Cardiac muscle cell (in vitro differentiated cells and primary cell): ENCODE data around the gene NADK. TPM values are rescaled to one million over a fixed set of nuclear protein-coding genes. Genes with fewer than 3 reads are reported as not detected.

Source experiments
- DNase-seq, 2 donors: peaks; one replicate each; pipeline versions ENCODE4 v3.0.0 to v3.0.0-alpha.2; 2010 to 2017; ENCODE audit warnings: low read depth in 1 of 2, low spot score in 1 of 2
- H3K27ac ChIP-seq: fragments of 200-600 bp; sonication (generic); 2 replicates; pipeline ENCODE4 v1.5.1; 2016
- H3K27me3 ChIP-seq: fragments of 200-600 bp; sonication (generic); 2 replicates; pipeline ENCODE4 v1.6.0; 2016; ENCODE audit warnings: control low read depth
- H3K36me3 ChIP-seq: fragments of 200-600 bp; sonication (generic); 2 replicates; pipeline ENCODE4 v1.5.1; 2016; ENCODE audit warnings: control low read depth
- H3K4me1 ChIP-seq: fragments of 200-600 bp; sonication (generic); 2 replicates; pipeline ENCODE4 v1.8.1; 2017; ENCODE audit warnings: low read depth, mild to moderate bottlenecking, mixed run types
- H3K4me3 ChIP-seq: fragments of 200-600 bp; sonication (generic); 2 replicates; pipeline ENCODE4 v1.5.1; 2016; ENCODE audit warnings: mild to moderate bottlenecking
- H3K9me3 ChIP-seq: fragments of 200-600 bp; sonication (generic); 2 replicates; pipeline ENCODE4 v1.5.1; 2017; ENCODE audit warnings: low read depth, mild to moderate bottlenecking, control low read depth
- polyA plus RNA-seq: library from polyadenylated mRNA; unstranded; fragments of >200 nt; fragmentation: Nextera tagmentation; extraction: Ambion mirVana; gene quantifications from 2 replicates; pipeline ENCODE4 v1.2.1, GENCODE V29; 2016
- total RNA-seq: library from RNA; depleted of rRNA; stranded (reverse); fragments of >200 nt; gene quantifications from 2 replicates; pipeline ENCODE4 v1.2.3, GENCODE V29; 2016
- TF ChIP-seq, protein P1 (sequence below): IDR thresholded peaks from 2 replicates; pipeline ENCODE4 v1.5.1; 2012; ENCODE audit warnings: low read depth, mild to moderate bottlenecking, low read length

The NADK gene
- 49.2 and 71.2 TPM in 2 replicates for total RNA-seq
- 42.7 and 45.2 TPM in 2 replicates for polyA plus RNA-seq

GRCh38 chr1:1777950-1778662, at the start of gene NADK:
TSS of gene NADK (minus strand) at chr1:1778470. CDS start at chr1:1765406, 13,064 bp downstream.
- peak within 1 kb of the TSS; percentile 71 for H3K4me3 ChIP-seq
- peak; percentile 63 to 82 for DNase-seq
- peaks cover 20% of the 10 kb centered on the region for H3K4me1 ChIP-seq

GRCh38 chr1:1827089-1827848, 49.0 kb upstream of the NADK start:
- no peaks in the 10 kb centered on the region for H3K9me3 ChIP-seq
- peaks cover 22% of the 10 kb centered on the region for H3K36me3 ChIP-seq
- peak overlapping the region; percentile 68 for H3K27ac ChIP-seq

More at GRCh38 chr1:1777950-1778662, at the start of gene NADK:
- Histone ChIP-seq H3K9me3 (no peaks in the 10 kb centered on the region), H3K27ac (peak within 1 kb of the TSS; percentile 84), H3K27me3 (no peaks in the 10 kb centered on the region), H3K36me3 (no peaks in the 10 kb centered on the region)
- TF ChIP-seq, protein P1, sequence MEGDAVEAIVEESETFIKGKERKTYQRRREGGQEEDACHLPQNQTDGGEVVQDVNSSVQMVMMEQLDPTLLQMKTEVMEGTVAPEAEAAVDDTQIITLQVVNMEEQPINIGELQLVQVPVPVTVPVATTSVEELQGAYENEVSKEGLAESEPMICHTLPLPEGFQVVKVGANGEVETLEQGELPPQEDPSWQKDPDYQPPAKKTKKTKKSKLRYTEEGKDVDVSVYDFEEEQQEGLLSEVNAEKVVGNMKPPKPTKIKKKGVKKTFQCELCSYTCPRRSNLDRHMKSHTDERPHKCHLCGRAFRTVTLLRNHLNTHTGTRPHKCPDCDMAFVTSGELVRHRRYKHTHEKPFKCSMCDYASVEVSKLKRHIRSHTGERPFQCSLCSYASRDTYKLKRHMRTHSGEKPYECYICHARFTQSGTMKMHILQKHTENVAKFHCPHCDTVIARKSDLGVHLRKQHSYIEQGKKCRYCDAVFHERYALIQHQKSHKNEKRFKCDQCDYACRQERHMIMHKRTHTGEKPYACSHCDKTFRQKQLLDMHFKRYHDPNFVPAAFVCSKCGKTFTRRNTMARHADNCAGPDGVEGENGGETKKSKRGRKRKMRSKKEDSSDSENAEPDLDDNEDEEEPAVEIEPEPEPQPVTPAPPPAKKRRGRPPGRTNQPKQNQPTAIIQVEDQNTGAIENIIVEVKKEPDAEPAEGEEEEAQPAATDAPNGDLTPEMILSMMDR: no peak

DNA sequence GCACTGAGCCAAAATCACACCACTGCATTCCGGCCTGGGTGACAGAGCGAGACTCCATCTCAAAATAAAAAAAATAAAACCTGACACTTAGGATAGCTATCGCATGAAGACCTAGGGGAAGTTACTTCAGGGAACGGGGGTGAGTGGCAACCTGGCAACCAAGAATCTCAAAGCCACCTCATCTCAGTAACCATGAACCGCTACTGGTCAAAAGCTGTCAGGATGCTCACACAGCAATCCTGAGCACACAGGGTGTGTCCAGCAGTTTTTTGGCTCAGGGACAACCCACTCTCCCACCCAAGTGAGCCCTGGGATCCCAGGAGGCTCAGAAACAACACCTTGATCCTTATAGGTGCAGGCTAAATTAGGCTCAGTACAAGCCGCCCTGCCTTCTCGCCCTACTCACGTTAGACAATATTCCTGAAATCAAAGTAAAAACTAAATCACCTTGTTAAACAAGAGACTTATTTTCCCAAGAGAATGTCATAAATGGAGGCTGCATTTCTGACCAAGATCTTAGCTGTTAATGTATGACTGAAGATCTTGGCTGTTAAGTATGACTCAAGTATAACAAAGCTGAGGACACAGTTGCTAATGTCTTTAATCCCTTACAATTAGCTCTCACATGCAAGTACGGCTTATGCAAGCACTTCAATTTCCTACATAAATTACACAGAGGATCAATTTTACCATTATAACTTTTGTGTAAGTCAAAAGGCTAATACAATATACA, 48.3 kb upstream of the NADK start:
- peak overlapping the region; percentile 68 for H3K27ac ChIP-seq
- no peak for DNase-seq
- peaks cover 9% of the 10 kb centered on the region for H3K4me1 ChIP-seq
- no peaks in the 10 kb centered on the region for H3K27me3 ChIP-seq
- peaks cover 22% of the 10 kb centered on the region for H3K36me3 ChIP-seq
- TF ChIP-seq, protein P1: no peak
- no peaks in the 10 kb centered on the region for H3K9me3 ChIP-seq
- no peak overlapping the region for H3K4me3 ChIP-seq

More at GRCh38 chr1:1827089-1827848, 49.0 kb upstream of the NADK start:
- Histone ChIP-seq H3K27me3 (no peaks in the 10 kb centered on the region), H3K4me3 (no peak overlapping the region), H3K4me1 (peaks cover 9% of the 10 kb centered on the region)
- TF ChIP-seq, protein P1: no peak
- DNase-seq: no peak

- H3K4me3 ChIP-seq: no peak overlapping the region
- peaks cover 9% of the 10 kb centered on the region for H3K4me1 ChIP-seq
- TF ChIP-seq, protein P1: no peak
- peaks cover 27% of the 10 kb centered on the region for H3K36me3 ChIP-seq
- no peaks in the 10 kb centered on the region for H3K27me3 ChIP-seq
- no peaks in the 10 kb centered on the region for H3K9me3 ChIP-seq
- DNase-seq: no peak
- no peak overlapping the region for H3K27ac ChIP-seq
Observed at GRCh38 chr1:1825217-1825616, 46.9 kb upstream of the NADK start.

DNA sequence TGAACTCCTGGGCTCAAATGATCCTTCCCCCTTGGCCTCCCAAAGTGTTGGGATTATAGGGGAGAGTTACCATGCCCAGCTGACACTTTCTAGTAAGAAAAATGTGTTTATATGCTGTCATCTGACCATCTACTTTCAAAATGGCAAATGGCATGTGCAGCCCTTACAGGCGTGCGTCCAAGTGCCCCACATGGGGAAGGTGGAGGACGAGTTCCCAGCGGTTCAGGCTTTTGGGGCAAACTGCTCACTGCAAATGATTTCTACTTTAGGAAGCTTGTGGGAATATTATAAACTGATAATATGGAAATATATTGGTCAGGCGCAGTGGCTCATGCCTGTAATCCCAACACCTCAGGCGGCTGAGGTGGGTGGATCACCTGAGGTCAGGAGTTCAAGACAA, 41.5 kb upstream of the NADK start:
- Histone ChIP-seq H3K27me3 (no peaks in the 10 kb centered on the region), H3K4me1 (no peaks in the 10 kb centered on the region), H3K4me3 (no peak overlapping the region), H3K36me3 (peaks cover 38% of the 10 kb centered on the region), H3K9me3 (no peaks in the 10 kb centered on the region), H3K27ac (no peak overlapping the region)
- no peak for DNase-seq
- TF ChIP-seq, protein P1: no peak
